ENCODE results near the gene SPHKAP.
"Not testable (repeated sequence)": the region's sequence is repeated elsewhere in the genome, so short reads cannot be mapped to it uniquely, and the experiment has no call there.

Gene SPHKAP

GRCh38 chr2:228038967-228039366 is 142.5 kb downstream of the SPHKAP start:
- peak; percentile 43 for DNase-seq (ENCODE audit: low spot score)

GRCh38 chr2:228037915-228038314 is 143.6 kb downstream of the SPHKAP start:
- no peak for DNase-seq (ENCODE audit: low spot score)

- no peak for DNase-seq (ENCODE audit: low spot score)
These were observed 157.9 kb downstream of the SPHKAP start for GRCh38 chr2:228023619-228024018.

DNA sequence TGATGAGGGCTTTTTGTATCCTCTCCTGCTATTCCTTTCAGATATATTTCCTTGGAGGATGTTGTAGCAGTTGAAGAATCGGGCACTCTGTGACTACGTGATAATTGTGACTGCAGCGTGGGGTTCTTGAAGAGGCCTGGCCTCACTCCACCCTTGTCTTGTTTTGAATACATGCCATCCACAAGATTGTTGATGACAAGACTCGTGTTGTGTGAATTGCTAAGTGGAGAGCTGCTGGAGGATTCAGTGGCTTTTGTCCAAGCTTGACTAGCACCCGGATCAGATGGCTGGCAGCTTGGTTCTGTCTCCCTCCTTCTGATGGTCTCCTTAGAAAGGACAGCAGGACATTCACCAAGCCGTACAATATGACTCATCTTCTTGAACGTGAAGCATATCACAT is 163.2 kb downstream of the SPHKAP start:
- DNase-seq (ENCODE audit: low spot score), result no peak

GRCh38 chr2:228017784-228018183 is 163.7 kb downstream of the SPHKAP start:
- DNase-seq (ENCODE audit: low spot score), result no peak

DNA sequence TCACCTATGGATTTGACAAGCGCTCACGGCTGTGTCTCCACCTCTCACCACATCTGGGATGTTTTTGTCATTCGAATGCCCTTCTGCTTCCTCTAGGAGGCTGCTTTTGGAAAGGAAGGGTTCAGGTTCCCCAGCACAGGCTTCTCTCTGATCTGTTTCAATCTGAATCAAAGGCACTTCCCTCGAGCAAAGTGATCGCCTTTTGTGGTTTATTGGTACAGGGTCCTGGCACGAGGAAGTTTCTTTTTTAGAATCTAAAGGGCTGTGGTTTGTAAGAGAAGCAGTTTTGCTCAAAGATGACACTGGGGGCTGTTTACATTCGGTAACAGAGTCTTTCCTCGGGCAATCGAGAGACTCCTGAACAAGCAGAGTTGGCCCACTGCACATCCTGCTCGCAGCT is 165.1 kb downstream of the SPHKAP start:
- no peak for DNase-seq (ENCODE audit: low spot score)

GRCh38 chr2:228015741-228016140 is 165.7 kb downstream of the SPHKAP start:
- no peak for DNase-seq (ENCODE audit: low spot score)

DNA sequence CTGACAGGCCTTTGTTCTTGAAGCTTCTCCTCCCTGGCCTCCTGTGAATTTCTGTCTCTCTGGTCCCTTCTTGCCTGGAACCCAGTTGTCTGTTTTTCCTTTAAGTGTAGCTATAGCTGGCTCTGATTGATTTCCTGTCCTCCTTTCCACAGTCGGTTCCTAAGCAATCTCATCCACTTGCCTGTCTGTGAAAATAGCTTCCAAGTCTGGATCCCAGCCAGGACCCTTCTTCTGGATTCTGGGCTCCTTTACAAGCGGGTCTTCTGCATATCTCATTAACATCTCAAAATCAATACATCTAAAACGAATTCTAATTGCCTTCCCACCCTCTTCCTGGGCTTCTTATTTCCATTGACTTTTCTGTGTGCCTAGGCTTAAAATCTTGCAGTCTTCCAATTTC is 185.1 kb downstream of the SPHKAP start:
- DNase-seq (ENCODE audit: low spot score), result no peak

DNA sequence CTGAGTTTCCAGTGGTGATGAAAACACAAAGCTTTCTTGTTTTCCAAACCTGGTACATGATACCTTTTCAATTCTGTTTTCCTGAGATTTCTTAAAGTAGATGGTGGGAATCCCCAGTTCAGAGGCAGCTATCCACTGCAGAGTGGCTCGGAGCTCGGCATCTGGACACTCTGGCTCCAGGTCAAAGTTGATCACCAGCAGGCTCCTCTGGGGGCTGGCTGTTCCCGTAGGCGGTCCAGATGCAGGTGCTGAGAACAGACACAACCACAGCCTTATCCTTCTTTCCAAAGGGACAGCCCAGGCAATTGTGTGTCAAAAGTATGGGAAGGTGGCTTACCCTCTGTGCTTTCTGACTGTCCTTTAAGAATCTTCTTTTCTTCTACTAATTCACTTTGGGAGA is 190.6 kb downstream of the SPHKAP start:
- DNase-seq (ENCODE audit: low spot score), result no peak

- DNase-seq (ENCODE audit: low spot score), result no peak
These were observed 208.2 kb downstream of the SPHKAP start for GRCh38 chr2:227973241-227973640.

DNA sequence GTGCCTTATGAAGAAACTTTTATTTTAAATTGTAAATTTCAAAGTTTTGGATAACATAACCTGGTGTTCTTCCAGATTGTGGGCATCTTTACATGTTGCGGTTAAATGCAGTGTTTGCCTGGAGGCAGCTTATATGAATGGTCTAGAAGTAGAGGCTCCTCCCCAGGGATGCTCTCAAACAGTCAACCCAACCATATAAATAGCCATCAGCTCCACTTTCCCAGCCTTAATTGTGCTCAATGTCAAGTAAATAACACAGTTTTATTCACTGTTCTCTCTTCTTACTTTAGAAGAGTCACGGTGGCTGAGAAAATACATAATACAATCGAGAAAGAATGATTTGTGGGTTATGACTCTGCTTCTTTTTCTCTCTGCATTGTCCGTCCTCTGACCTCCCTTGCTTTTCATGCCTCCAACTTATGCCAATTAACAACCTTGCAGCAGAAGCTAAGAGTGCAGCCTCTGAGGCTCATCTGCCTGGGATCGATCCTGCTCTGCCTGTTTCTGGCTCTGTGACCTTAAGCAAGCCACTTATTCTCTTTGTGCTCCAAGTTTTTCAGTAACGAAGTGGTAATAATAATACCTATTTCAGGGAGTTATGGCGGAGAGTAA is 209.8 kb downstream of the SPHKAP start:
- DNase-seq (ENCODE audit: low spot score), result no peak

- DNase-seq (ENCODE audit: low spot score), result no peak
These were observed 221.2 kb downstream of the SPHKAP start for GRCh38 chr2:227960317-227960716.

DNA sequence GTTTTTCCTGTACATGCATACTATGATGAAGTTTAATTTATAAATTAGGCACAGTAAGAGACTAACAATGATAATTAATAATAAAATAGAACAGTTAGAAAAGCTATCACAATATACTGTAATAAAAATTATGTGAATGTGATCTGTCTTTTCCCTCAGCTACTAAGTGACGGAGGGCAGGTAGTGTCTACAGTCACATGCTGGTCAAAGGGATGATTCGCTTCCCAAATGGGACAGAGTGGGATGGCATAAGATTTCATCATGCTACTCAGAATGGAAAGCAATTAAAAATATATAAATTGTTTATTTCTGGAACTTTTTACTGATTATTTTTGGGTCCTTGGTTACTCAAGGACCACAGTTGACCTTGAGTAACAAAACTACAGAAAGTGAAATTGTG is 238.5 kb downstream of the SPHKAP start:
- DNase-seq (ENCODE audit: low spot score), result no peak

GRCh38 chr2:227942021-227942420 is 239.5 kb downstream of the SPHKAP start:
- DNase-seq (ENCODE audit: low spot score), result no peak

DNA sequence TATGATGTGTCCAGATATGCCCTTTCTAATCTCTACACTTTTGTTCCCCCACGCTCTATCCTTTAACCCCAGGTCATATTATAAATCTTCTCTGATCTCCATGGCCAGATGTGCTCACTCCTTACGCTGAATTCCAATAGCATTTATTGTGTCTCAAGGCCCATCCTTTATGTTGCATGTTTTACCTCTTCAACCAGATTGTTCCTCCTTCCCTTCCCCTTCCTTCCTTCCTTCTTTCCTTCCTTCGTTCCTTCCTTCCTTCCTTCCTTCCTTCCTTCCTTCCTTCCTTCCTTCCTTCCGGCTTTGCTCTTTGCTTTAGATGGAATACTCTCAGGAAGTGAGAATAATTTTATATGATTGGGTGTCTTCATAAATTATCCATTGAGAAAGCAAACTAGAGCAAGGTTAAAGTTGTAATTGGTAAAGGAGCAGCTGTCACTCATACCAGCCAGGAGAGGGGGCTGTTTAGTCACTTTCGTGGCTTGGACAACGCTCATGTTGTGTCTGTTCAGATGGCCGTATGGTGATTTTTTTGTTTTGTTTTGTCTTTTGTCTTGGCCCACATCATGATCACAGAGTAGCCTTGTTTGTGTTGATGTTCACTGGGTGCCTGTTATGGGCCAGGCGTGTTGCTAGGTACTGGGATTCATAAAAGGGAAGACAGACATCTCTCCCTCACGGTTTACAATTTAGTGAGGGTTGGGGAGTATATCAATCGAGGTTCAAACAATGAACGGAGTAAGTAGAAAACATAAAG is 242.0 kb downstream of the SPHKAP start:
- peak; percentile 70 for DNase-seq (ENCODE audit: low spot score)

- DNase-seq (ENCODE audit: low spot score), result not testable (repeated sequence)
These were observed 245.2 kb downstream of the SPHKAP start for GRCh38 chr2:227936249-227936648.

GRCh38 chr2:227933884-227934283 is 247.6 kb downstream of the SPHKAP start:
- DNase-seq (ENCODE audit: low spot score), result no peak

- DNase-seq (ENCODE audit: low spot score), result no peak
These were observed 249.1 kb downstream of the SPHKAP start for GRCh38 chr2:227932403-227932802.

- DNase-seq (ENCODE audit: low spot score), result no peak
These were observed 249.5 kb downstream of the SPHKAP start for GRCh38 chr2:227932001-227932400.
